ENCODE data around the gene HPS3.

HPS3 gene

DNA sequence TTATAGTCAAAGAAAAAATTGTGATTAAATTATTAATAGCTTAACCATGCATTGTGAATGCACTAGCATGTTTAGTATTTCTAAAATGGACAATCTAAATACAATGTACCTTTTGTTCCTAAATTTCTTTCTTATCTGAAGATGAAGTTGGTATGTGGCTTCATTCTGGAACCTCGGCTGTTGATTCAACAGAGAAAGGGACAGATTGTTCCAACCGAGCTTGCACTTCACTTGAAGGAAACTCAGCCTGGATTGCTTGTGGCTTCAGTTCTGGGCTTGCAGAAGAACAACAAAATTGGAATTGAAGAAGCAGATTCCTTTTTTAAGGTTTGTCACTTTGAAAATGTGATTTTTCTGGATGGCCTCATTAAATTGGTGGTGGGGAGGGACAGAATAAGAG lies 32.6 kb downstream of the HPS3 start:
- H3K9me3 ChIP-seq (ENCODE audit: control insufficient read depth, low read length): no peaks in the 10 kb centered on the region
- no peaks in the 10 kb centered on the region for H3K79me2 ChIP-seq
- no peaks in the 10 kb centered on the region for H3K36me3 ChIP-seq (ENCODE audit: control insufficient read depth, insufficient read depth, low read length)
- no peaks in the 10 kb centered on the region for H3K27me3 ChIP-seq (ENCODE audit: control insufficient read depth, insufficient read depth, low read length)
- TF ChIP-seq, protein P1, sequence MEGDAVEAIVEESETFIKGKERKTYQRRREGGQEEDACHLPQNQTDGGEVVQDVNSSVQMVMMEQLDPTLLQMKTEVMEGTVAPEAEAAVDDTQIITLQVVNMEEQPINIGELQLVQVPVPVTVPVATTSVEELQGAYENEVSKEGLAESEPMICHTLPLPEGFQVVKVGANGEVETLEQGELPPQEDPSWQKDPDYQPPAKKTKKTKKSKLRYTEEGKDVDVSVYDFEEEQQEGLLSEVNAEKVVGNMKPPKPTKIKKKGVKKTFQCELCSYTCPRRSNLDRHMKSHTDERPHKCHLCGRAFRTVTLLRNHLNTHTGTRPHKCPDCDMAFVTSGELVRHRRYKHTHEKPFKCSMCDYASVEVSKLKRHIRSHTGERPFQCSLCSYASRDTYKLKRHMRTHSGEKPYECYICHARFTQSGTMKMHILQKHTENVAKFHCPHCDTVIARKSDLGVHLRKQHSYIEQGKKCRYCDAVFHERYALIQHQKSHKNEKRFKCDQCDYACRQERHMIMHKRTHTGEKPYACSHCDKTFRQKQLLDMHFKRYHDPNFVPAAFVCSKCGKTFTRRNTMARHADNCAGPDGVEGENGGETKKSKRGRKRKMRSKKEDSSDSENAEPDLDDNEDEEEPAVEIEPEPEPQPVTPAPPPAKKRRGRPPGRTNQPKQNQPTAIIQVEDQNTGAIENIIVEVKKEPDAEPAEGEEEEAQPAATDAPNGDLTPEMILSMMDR (IDR thresholded peaks at IDR 0.05): no peak
- no peak overlapping the region for H3K27ac ChIP-seq
- H2AFZ ChIP-seq: no peak overlapping the region
- no peaks in the 10 kb centered on the region for H3K4me1 ChIP-seq
- no peak overlapping the region for H3K4me2 ChIP-seq (ENCODE audit: low read length)
- no peak overlapping the region for H3K4me3 ChIP-seq (ENCODE audit: low read depth, low read length)
- H3K9ac ChIP-seq: no peak overlapping the region

- Histone ChIP-seq H3K9me3 (ENCODE audit: control insufficient read depth, low read length) (no peaks in the 10 kb centered on the region), H3K79me2 (no peaks in the 10 kb centered on the region), H3K27ac (no peak overlapping the region), H3K36me3 (ENCODE audit: control insufficient read depth, insufficient read depth, low read length) (no peaks in the 10 kb centered on the region), H3K4me3 (ENCODE audit: low read depth, low read length) (no peak overlapping the region), H3K4me1 (no peaks in the 10 kb centered on the region), H2AFZ (no peak overlapping the region), H3K4me2 (ENCODE audit: low read length) (no peak overlapping the region), H3K27me3 (ENCODE audit: control insufficient read depth, insufficient read depth, low read length) (no peaks in the 10 kb centered on the region), H3K9ac (no peak overlapping the region)
- TF ChIP-seq, protein P1 (IDR thresholded peaks at IDR 0.05): no peak
These were observed 33.6 kb downstream of the HPS3 start for GRCh38 chr3:149163066-149163465.

DNA sequence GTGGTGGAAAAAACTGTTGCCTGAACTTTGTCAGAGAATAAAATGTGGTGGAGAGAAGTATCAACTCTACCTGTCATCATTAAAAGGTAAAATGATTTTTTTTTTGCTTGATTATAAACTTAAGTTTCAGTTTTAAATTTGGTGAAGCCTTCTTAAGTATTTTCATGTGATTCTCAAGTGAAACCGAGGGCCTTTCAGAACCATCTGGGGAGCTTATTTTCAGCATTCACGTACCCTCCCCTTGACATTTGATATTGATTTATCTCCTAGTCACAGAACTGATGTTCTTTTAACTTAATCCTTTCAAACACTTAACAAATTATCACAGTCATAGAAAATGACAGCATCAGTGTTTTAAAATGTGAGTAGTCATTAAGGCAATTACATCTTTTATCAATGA lies 38.5 kb downstream of the HPS3 start:
- TF ChIP-seq, protein P1 (IDR thresholded peaks at IDR 0.05): no peak
- H3K4me1 ChIP-seq: no peaks in the 10 kb centered on the region
- no peak overlapping the region for H2AFZ ChIP-seq
- H3K79me2 ChIP-seq: no peaks in the 10 kb centered on the region
- H3K4me3 ChIP-seq (ENCODE audit: low read depth, low read length): no peak overlapping the region
- no peaks in the 10 kb centered on the region for H3K27me3 ChIP-seq (ENCODE audit: control insufficient read depth, insufficient read depth, low read length)
- H3K36me3 ChIP-seq (ENCODE audit: control insufficient read depth, insufficient read depth, low read length): no peaks in the 10 kb centered on the region
- no peak overlapping the region for H3K27ac ChIP-seq
- H3K4me2 ChIP-seq (ENCODE audit: low read length): no peak overlapping the region
- H3K9me3 ChIP-seq (ENCODE audit: control insufficient read depth, low read length): no peaks in the 10 kb centered on the region
- H3K9ac ChIP-seq: no peak overlapping the region

DNA sequence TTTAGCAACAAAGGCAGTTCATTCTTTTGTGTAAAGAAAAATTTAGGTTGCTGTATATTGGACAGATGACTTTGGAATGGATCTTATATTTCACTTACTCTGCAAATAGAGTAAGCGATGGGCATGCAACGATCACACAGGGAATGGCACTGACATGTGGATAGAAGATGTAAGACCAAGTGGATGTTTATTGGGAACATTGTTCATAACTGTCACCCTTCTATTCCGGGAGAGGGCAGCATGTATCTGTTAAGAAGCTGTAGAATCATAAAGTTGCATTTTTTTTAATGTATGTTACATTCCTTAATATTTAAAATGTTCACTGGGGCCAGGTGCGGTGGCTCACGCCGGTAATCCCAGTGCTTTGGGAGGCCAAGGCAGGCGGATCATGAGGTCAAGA lies 41.2 kb downstream of the HPS3 start:
- Histone ChIP-seq H3K4me2 (ENCODE audit: low read length) (no peak overlapping the region), H3K9me3 (ENCODE audit: control insufficient read depth, low read length) (no peaks in the 10 kb centered on the region), H3K4me3 (ENCODE audit: low read depth, low read length) (no peak overlapping the region), H3K36me3 (ENCODE audit: control insufficient read depth, insufficient read depth, low read length) (no peaks in the 10 kb centered on the region), H3K9ac (no peak overlapping the region), H2AFZ (no peak overlapping the region), H3K27me3 (ENCODE audit: control insufficient read depth, insufficient read depth, low read length) (no peaks in the 10 kb centered on the region), H3K79me2 (no peaks in the 10 kb centered on the region), H3K4me1 (no peaks in the 10 kb centered on the region), H3K27ac (no peak overlapping the region)
- TF ChIP-seq, protein P1 (IDR thresholded peaks at IDR 0.05): no peak

- H3K9me3 ChIP-seq (ENCODE audit: control insufficient read depth, low read length): no peaks in the 10 kb centered on the region
- H2AFZ ChIP-seq: no peak overlapping the region
- no peak overlapping the region for H3K4me2 ChIP-seq (ENCODE audit: low read length)
- TF ChIP-seq, protein P1 (IDR thresholded peaks at IDR 0.05): no peak
- no peaks in the 10 kb centered on the region for H3K36me3 ChIP-seq (ENCODE audit: control insufficient read depth, insufficient read depth, low read length)
- H3K27me3 ChIP-seq (ENCODE audit: control insufficient read depth, insufficient read depth, low read length): no peaks in the 10 kb centered on the region
- H3K79me2 ChIP-seq: no peaks in the 10 kb centered on the region
- no peak overlapping the region for H3K4me3 ChIP-seq (ENCODE audit: low read depth, low read length)
- H3K27ac ChIP-seq: no peak overlapping the region
- no peaks in the 10 kb centered on the region for H3K4me1 ChIP-seq
- no peak overlapping the region for H3K9ac ChIP-seq
These were observed 45.5 kb downstream of the HPS3 start for GRCh38 chr3:149174901-149175300.

Measured in parathyroid adenoma (tissue), 2 donors.